ENCODE results near the gene ESYT3. TPM values are rescaled to one million over a fixed set of nuclear protein-coding genes. Genes with fewer than 3 reads are reported as not detected.
"Not testable (repeated sequence)": the region's sequence is repeated elsewhere in the genome, so short reads cannot be mapped to it uniquely, and the experiment has no call there.

The ESYT3 gene
- total RNA-seq, 2 experiments from 2014 or later: 0.22 TPM; not detected in 1

DNA sequence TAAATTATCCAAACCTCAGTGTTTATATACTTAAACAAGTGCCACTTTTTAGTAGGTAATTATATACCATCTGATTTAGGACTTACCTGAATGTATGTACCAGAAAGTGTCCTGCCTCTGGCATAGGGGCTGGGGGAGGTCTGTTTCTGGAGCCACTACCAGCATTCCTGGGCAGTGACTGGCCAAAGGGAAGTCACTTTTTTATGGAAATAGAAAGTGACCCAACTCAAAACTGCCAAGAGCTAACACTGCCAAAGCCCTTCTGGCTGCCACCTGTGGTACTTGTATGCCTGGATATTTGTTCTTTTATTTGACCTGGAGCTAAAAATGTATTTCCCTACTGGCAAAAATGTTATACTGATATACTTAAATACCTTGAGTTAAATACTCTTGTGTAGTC lies 42.7 kb downstream of the ESYT3 start:
- DNase-seq: no peak
- H3K9me3 Mint-ChIP-seq: no peaks in the 10 kb centered on the region
- H3K27me3 ChIP-seq (ENCODE audit: control insufficient read depth in 1 of 2, insufficient read depth in 2 of 2, low read length in 2 of 2): no peaks in the 10 kb centered on the region
- no peak overlapping the region for H3K27ac ChIP-seq (ENCODE audit: low read depth in 1 of 2, low read length in 2 of 2)
- no peaks in the 10 kb centered on the region for H3K36me3 ChIP-seq (ENCODE audit: insufficient read depth, low read length)
- ChIA-PET POLR2A (no interaction called here), CTCF (no interaction called here)
- no peaks in the 10 kb centered on the region for H3K36me3 Mint-ChIP-seq (ENCODE audit: low read depth)
- intact Hi-C loops (cut with DNase I, micrococcal nuclease): no loop called here
- H3K4me1 ChIP-seq (ENCODE audit: insufficient read depth, low read length): no peaks in the 10 kb centered on the region
- no peak overlapping the region for H3K27ac Mint-ChIP-seq
- TF ChIP-seq CTCF (IDR thresholded peaks at IDR 0.05): no peak
- H3K4me1 Mint-ChIP-seq (ENCODE audit: low read depth): no peaks in the 10 kb centered on the region
- H3K27me3 Mint-ChIP-seq: no peaks in the 10 kb centered on the region
- no peak overlapping the region for H3K4me3 ChIP-seq (ENCODE audit: low read length)
- no peaks in the 10 kb centered on the region for H3K9me3 ChIP-seq (ENCODE audit: control insufficient read depth in 1 of 2, insufficient read depth in 1 of 2, low read length in 2 of 2)
- no peak for ATAC-seq (ENCODE audit: poor library complexity)
- no peak overlapping the region for H3K4me3 Mint-ChIP-seq

- Histone ChIP-seq H3K27me3 (ENCODE audit: control insufficient read depth in 1 of 2, insufficient read depth in 2 of 2, low read length in 2 of 2) (no peaks in the 10 kb centered on the region), H3K4me1 (ENCODE audit: insufficient read depth, low read length) (no peaks in the 10 kb centered on the region), H3K9me3 (ENCODE audit: control insufficient read depth in 1 of 2, insufficient read depth in 1 of 2, low read length in 2 of 2) (no peaks in the 10 kb centered on the region), H3K4me3 (ENCODE audit: low read length) (no peak overlapping the region), H3K27ac (ENCODE audit: low read depth in 1 of 2, low read length in 2 of 2) (no peak overlapping the region), H3K36me3 (ENCODE audit: insufficient read depth, low read length) (no peaks in the 10 kb centered on the region)
- Mint-ChIP-seq H3K4me1 (ENCODE audit: low read depth) (no peaks in the 10 kb centered on the region), H3K9me3 (no peaks in the 10 kb centered on the region), H3K27ac (no peak overlapping the region), H3K4me3 (no peak overlapping the region), H3K36me3 (ENCODE audit: low read depth) (no peaks in the 10 kb centered on the region), H3K27me3 (no peaks in the 10 kb centered on the region)
- CTCF ChIA-PET: no interaction called here
- POLR2A ChIA-PET: no interaction called here
- ATAC-seq (ENCODE audit: poor library complexity): no peak
- intact Hi-C loops (cut with DNase I, micrococcal nuclease): no loop called here
- no peak for TF ChIP-seq CTCF (IDR thresholded peaks at IDR 0.05)
- DNase-seq: no peak
Measured at GRCh38 chr3:138477801-138478200, 43.4 kb downstream of the ESYT3 start.

GRCh38 chr3:138479438-138479863 lies 45.0 kb downstream of the ESYT3 start:
- Mint-ChIP-seq H3K36me3 (ENCODE audit: low read depth) (peaks cover 4% of the 10 kb centered on the region), H3K27ac (no peak overlapping the region), H3K27me3 (no peaks in the 10 kb centered on the region), H3K4me1 (ENCODE audit: low read depth) (no peaks in the 10 kb centered on the region), H3K4me3 (no peak overlapping the region), H3K9me3 (peaks cover 4% of the 10 kb centered on the region)
- H3K4me3 ChIP-seq (ENCODE audit: low read length): no peak overlapping the region
- ChIA-PET CTCF (no interaction called here), POLR2A (no interaction called here)
- no peak overlapping the region for H3K27ac ChIP-seq (ENCODE audit: low read depth in 1 of 2, low read length in 2 of 2)
- no peaks in the 10 kb centered on the region for H3K36me3 ChIP-seq (ENCODE audit: insufficient read depth, low read length)
- peaks cover 0 to 3% of the 10 kb centered on the region in 2 experiments for H3K9me3 ChIP-seq (ENCODE audit: control insufficient read depth in 1 of 2, insufficient read depth in 1 of 2, low read length in 2 of 2)
- no peak for TF ChIP-seq CTCF (IDR thresholded peaks at IDR 0.05)
- H3K27me3 ChIP-seq (ENCODE audit: control insufficient read depth in 1 of 2, insufficient read depth in 2 of 2, low read length in 2 of 2): no peaks in the 10 kb centered on the region
- intact Hi-C loops (cut with DNase I, micrococcal nuclease): no loop called here
- DNase-seq (peak in 3 of 14 experiments; percentile 20 to 38 (median 23)), ATAC-seq (ENCODE audit: poor library complexity) (no peak)
- H3K4me1 ChIP-seq (ENCODE audit: insufficient read depth, low read length): no peaks in the 10 kb centered on the region

GRCh38 chr3:138484672-138485071 lies 50.3 kb downstream of the ESYT3 start:
- DNase-seq; ATAC-seq (ENCODE audit: poor library complexity); H3K36me3 ChIP-seq (ENCODE audit: insufficient read depth, low read length); H3K27ac ChIP-seq (ENCODE audit: low read depth in 1 of 2, low read length in 2 of 2); CTCF ChIA-PET; H3K27me3 ChIP-seq (ENCODE audit: control insufficient read depth in 1 of 2, insufficient read depth in 2 of 2, low read length in 2 of 2); intact Hi-C loops (cut with DNase I, micrococcal nuclease); H3K27ac Mint-ChIP-seq; H3K4me1 Mint-ChIP-seq (ENCODE audit: low read depth); POLR2A ChIA-PET; H3K4me3 ChIP-seq (ENCODE audit: low read length); H3K4me1 ChIP-seq (ENCODE audit: insufficient read depth, low read length); H3K4me3 Mint-ChIP-seq; H3K27me3 Mint-ChIP-seq: not testable (repeated sequence)
- H3K9me3 ChIP-seq (ENCODE audit: control insufficient read depth in 1 of 2, insufficient read depth in 1 of 2, low read length in 2 of 2): peaks cover 23 to 30% of the 10 kb centered on the region in 2 experiments
- Mint-ChIP-seq H3K36me3 (ENCODE audit: low read depth) (peaks cover 20% of the 10 kb centered on the region), H3K9me3 (peaks cover 25% of the 10 kb centered on the region)

DNA sequence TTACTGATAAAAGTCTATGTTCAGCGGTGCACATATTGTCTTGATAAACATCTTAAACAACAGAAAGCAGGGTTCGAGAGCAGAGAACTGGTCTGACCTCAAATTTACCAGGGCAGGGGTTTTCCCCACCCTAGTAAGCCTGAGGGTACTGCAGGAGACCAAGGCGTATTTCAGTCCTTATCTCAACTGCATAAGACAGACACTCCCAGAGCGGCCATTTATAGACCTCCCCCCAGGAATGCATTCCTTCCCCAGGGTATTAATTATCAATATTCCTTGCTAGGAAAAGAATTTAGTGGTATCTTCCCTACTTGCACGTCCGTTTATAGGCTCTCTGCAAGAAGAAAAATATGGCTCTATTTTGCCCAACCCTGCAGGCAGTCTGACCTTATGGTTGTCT lies 52.2 kb downstream of the ESYT3 start:
- H3K4me1 ChIP-seq (ENCODE audit: insufficient read depth, low read length); H3K4me1 Mint-ChIP-seq (ENCODE audit: low read depth); POLR2A ChIA-PET; CTCF ChIA-PET; H3K27me3 Mint-ChIP-seq; H3K27me3 ChIP-seq (ENCODE audit: control insufficient read depth in 1 of 2, insufficient read depth in 2 of 2, low read length in 2 of 2); H3K4me3 ChIP-seq (ENCODE audit: low read length); intact Hi-C loops (cut with DNase I, micrococcal nuclease); DNase-seq; H3K27ac Mint-ChIP-seq; H3K4me3 Mint-ChIP-seq; H3K27ac ChIP-seq (ENCODE audit: low read depth in 1 of 2, low read length in 2 of 2); ATAC-seq (ENCODE audit: poor library complexity); H3K36me3 ChIP-seq (ENCODE audit: insufficient read depth, low read length): not testable (repeated sequence)
- Mint-ChIP-seq H3K9me3 (peaks cover 31% of the 10 kb centered on the region), H3K36me3 (ENCODE audit: low read depth) (peaks cover 29% of the 10 kb centered on the region)
- H3K9me3 ChIP-seq (ENCODE audit: control insufficient read depth in 1 of 2, insufficient read depth in 1 of 2, low read length in 2 of 2): peaks cover 23 to 30% of the 10 kb centered on the region in 2 experiments

Data from CD4-positive, alpha-beta T cell (primary cell).